NCI-H1092 (cell line): ENCODE data around the gene DTNB.
A peak's percentile ranks its signal among the peaks of the same experiment; 100 is the strongest.

Experiments used
- DNase-seq: peaks from one replicate; lab custom pipeline; 2025; lab: John Stamatoyannopoulos, UW

DTNB gene

GRCh38 chr2:25341011-25341727, 332.2 kb downstream of the DTNB start:
- DNase-seq: peak; percentile 5

GRCh38 chr2:25340181-25340921, 333.0 kb downstream of the DTNB start:
- DNase-seq: peak; percentile 14

- DNase-seq: peak; percentile 26
Observed at GRCh38 chr2:25339791-25340180, 333.6 kb downstream of the DTNB start.

GRCh38 chr2:25339211-25339674, 334.1 kb downstream of the DTNB start:
- DNase-seq: no peak

- no peak for DNase-seq
Observed at GRCh38 chr2:25338401-25338800, 335.0 kb downstream of the DTNB start.

- DNase-seq: no peak
Observed at GRCh38 chr2:25337891-25338290, 335.5 kb downstream of the DTNB start.

GRCh38 chr2:25337276-25337675, 336.1 kb downstream of the DTNB start:
- no peak for DNase-seq

- no peak for DNase-seq
Observed at GRCh38 chr2:25336383-25336841, 337.0 kb downstream of the DTNB start.

- DNase-seq: no peak
Observed at GRCh38 chr2:25335971-25336370, 337.4 kb downstream of the DTNB start.

- DNase-seq: no peak
Observed at GRCh38 chr2:25335204-25335603, 338.2 kb downstream of the DTNB start.

- no peak for DNase-seq
Observed at GRCh38 chr2:25334482-25334881, 338.9 kb downstream of the DTNB start.

GRCh38 chr2:25333981-25334380, 339.4 kb downstream of the DTNB start:
- no peak for DNase-seq

- DNase-seq: no peak
Observed at GRCh38 chr2:25332571-25332970, 340.8 kb downstream of the DTNB start.

GRCh38 chr2:25331686-25332365, 341.6 kb downstream of the DTNB start:
- no peak for DNase-seq

- no peak for DNase-seq
Observed at GRCh38 chr2:25330937-25331336, 342.4 kb downstream of the DTNB start.

GRCh38 chr2:25330273-25330672, 343.1 kb downstream of the DTNB start:
- DNase-seq: no peak

- DNase-seq: no peak
Observed at GRCh38 chr2:25328152-25329085, 345.0 kb downstream of the DTNB start.
